Kidney (tissue), 14 donors: ENCODE results near the gene RNPS1. TPM values are rescaled to one million over a fixed set of nuclear protein-coding genes. Genes with fewer than 3 reads are reported as not detected.

Experiments used
- DNase-seq, 5 donors: peaks; one replicate each; pipeline ENCODE4 v3.0.0-alpha.2; 2013 to 2020
- FAIRE-seq: peaks from 2 replicates; lab custom pipeline; 2012; peaks lifted over from hg19 to GRCh38; lab: Jason Lieb, UNC
- H3K27ac ChIP-seq, 2 donors: one replicate each; pipeline ENCODE4 v1.7.0; 2013; ENCODE audit warnings: low read depth in 2 of 2, low read length in 2 of 2, inconsistent platforms in 1 of 2
- H3K27me3 ChIP-seq: one replicate; pipeline ENCODE4 v1.7.1; 2013; ENCODE audit warnings: low read length, inconsistent platforms; ENCODE audit not compliant: control insufficient read depth, insufficient read depth
- H3K36me3 ChIP-seq, 3 donors: one replicate each; pipeline versions ENCODE4 v1.7.0 to v1.7.1; 2013; ENCODE audit warnings: low read length in 3 of 3, control low read depth in 1 of 3, inconsistent platforms in 1 of 3; ENCODE audit not compliant: insufficient read depth in 3 of 3, control insufficient read depth in 2 of 3
- H3K4me1 ChIP-seq, 3 donors: one replicate each; pipeline versions ENCODE4 v1.7.0 to v1.7.1; 2013; ENCODE audit warnings: low read length in 3 of 3, inconsistent platforms in 1 of 3, low read depth in 1 of 3; ENCODE audit not compliant: control insufficient read depth in 2 of 3, insufficient read depth in 2 of 3
- H3K4me3 ChIP-seq, 3 donors: one replicate each; pipeline versions ENCODE4 v1.7.0 to v1.8.1; 2013; ENCODE audit warnings: low read length in 3 of 3, control low read depth in 1 of 3, inconsistent platforms in 1 of 3
- H3K9ac ChIP-seq, 3 donors: one replicate each; pipeline versions ENCODE4 v1.7.0 to v1.7.1; 2013; ENCODE audit warnings: low read length in 3 of 3, control low read depth in 1 of 3, inconsistent platforms in 1 of 3
- H3K9me3 ChIP-seq, 3 donors: one replicate each; pipeline versions ENCODE4 v1.7.0 to v1.7.1; 2013; ENCODE audit warnings: low read length in 3 of 3, control low read depth in 1 of 3, inconsistent platforms in 1 of 3; ENCODE audit not compliant: control insufficient read depth in 2 of 3, insufficient read depth in 1 of 3
- CTCF ChIP-seq: IDR thresholded peaks from 3 replicates; pipeline ENCODE4 v1.5.1; 2012; ENCODE audit warnings: mild to moderate bottlenecking, moderate library complexity, borderline replicate concordance; ENCODE audit not compliant: insufficient read depth; ENCODE audit errors: extremely low read depth
- intact Hi-C: fragments of 100-400 bp; cut with DNase I; formaldehyde crosslinking; loops from one replicate; pipeline ENCODE4 v1.11.1; 2022
- polyA plus RNA-seq: library from polyadenylated mRNA; stranded (reverse); fragments of 350-450 nt; fragmentation: Illumina TruSeq; extraction: RNeasy Lipid Tissue Mini Kit (QIAGEN cat#74804); gene quantifications from one replicate; pipeline ENCODE4 v1.2.3, GENCODE V29; 2014; ENCODE audit warnings: low read depth, low replicate concordance; ENCODE audit not compliant: insufficient read depth
- total RNA-seq: library from RNA; stranded (reverse); fragmentation: NEBNext Ultra II Directional; extraction: Animal tissue kit (Norgen Biotek cat#: 25700); gene quantifications from one replicate; pipeline ENCODE4 v1.2.1, GENCODE V29; 2021
- donor health status: control.
- donor health status: control.
- donor health status: control.
- donor health status: control.
- donor health status: control.
- donor health status: DM: yes; HTN: yes; CAD: no.
- donor health status: Normal renal cell carcinoma (clear cell type).

RNPS1 gene
- total and polyA plus RNA-seq, 2 donors from 2014 or later, result 102 to 134 TPM

GRCh38 chr16:2288726-2289125, 20.8 kb upstream of the RNPS1 start:
- intact Hi-C loops, result no loop called here
- Histone ChIP-seq H3K4me1 (no peaks in the 10 kb centered on the region), H3K36me3 (no peaks in the 10 kb centered on the region), H3K9me3 (no peaks in the 10 kb centered on the region), H3K4me3 (no peak overlapping the region), H3K27ac (no peak overlapping the region), H3K9ac (no peak overlapping the region), H3K27me3 (no peaks in the 10 kb centered on the region)
- DNase-seq (no peak), FAIRE-seq (no peak)
- no peak for TF ChIP-seq CTCF

GRCh38 chr16:2287916-2288547, 20.1 kb upstream of the RNPS1 start:
- no peaks in the 10 kb centered on the region for H3K27me3 ChIP-seq
- H3K36me3 ChIP-seq, result no peaks in the 10 kb centered on the region
- intact Hi-C loops, result no loop called here
- H3K9me3 ChIP-seq, result no peaks in the 10 kb centered on the region
- FAIRE-seq (no peak), DNase-seq (peak in 1 of 5 donors; percentile 61)
- no peak overlapping the region for H3K9ac ChIP-seq
- H3K27ac ChIP-seq, result no peak overlapping the region
- H3K4me3 ChIP-seq, result no peak overlapping the region
- no peaks in the 10 kb centered on the region for H3K4me1 ChIP-seq
- no peak for TF ChIP-seq CTCF

- no peak overlapping the region for H3K4me3 ChIP-seq
- peak in 1 of 5 donors; percentile 75 for DNase-seq
- no peak for TF ChIP-seq CTCF
- H3K9me3 ChIP-seq, result no peaks in the 10 kb centered on the region
- H3K36me3 ChIP-seq, result no peaks in the 10 kb centered on the region
- no peak overlapping the region for H3K9ac ChIP-seq
- FAIRE-seq, result no peak
- H3K4me1 ChIP-seq, result no peaks in the 10 kb centered on the region
- H3K27me3 ChIP-seq, result no peaks in the 10 kb centered on the region
- no peak overlapping the region for H3K27ac ChIP-seq
- intact Hi-C loops, result no loop called here
Observed at GRCh38 chr16:2286550-2286949, 18.6 kb upstream of the RNPS1 start.

- Histone ChIP-seq H3K27ac (no peak overlapping the region), H3K27me3 (no peaks in the 10 kb centered on the region), H3K4me1 (no peaks in the 10 kb centered on the region), H3K9me3 (no peaks in the 10 kb centered on the region), H3K4me3 (no peak overlapping the region), H3K36me3 (no peaks in the 10 kb centered on the region), H3K9ac (no peak overlapping the region)
- FAIRE-seq (no peak), DNase-seq (peak in 1 of 5 donors; percentile 55)
- intact Hi-C loops, result no loop called here
- TF ChIP-seq CTCF, result no peak
Observed at GRCh38 chr16:2285731-2286191, 17.8 kb upstream of the RNPS1 start.
